HepG2 (cell line): Measurements from ENCODE around the gene GNPDA2. TPM values are rescaled to one million over a fixed set of nuclear protein-coding genes. Genes with fewer than 3 reads are reported as not detected.
A peak's percentile ranks its signal among the peaks of the same experiment; 100 is the strongest.

Source experiments
- ATAC-seq: fragments of 200-7000 bp; cut with Tn5 transposase; 3 replicates; pipeline ENCODE4 v1.9.1; 2020; ENCODE audit warnings: mild to moderate bottlenecking, moderate library complexity
- BruUV-seq: library from RNA; stranded (reverse); fragments of 400-500 nt; replicated peaks from 2 replicates; lab custom pipeline; 2021; lab: Mats Ljungman, UMichigan
- CTCF ChIA-PET: fragments of 300-600 bp; formaldehyde crosslinking; extraction: SDS; loops from one replicate; lab custom pipeline; 2021; ENCODE audit warnings: low total read pairs, inconsistent platforms, low intra/inter-chr PET ratio; lab: Yijun Ruan, JAX
- POLR2A ChIA-PET: fragments of 350-600 bp; sonication (Branson Sonifier 250); formaldehyde crosslinking; loops from one replicate; lab custom pipeline; 2020; ENCODE audit warnings: antibody characterized with exemption, inconsistent platforms; lab: Yijun Ruan, JAX
- DNase-seq: peaks from one replicate; pipeline ENCODE4 v3.0.0-alpha.2; 2015; ENCODE audit warnings: low spot score
- FAIRE-seq: peaks from 3 replicates; lab custom pipeline; 2011; peaks lifted over from hg19 to GRCh38; lab: Jason Lieb, UNC
- H2AFZ ChIP-seq: one replicate; pipeline ENCODE4 v1.6.1; 2011; ENCODE audit warnings: low read length, inconsistent platforms
- H3K27ac ChIP-seq: fragments of 300-600 bp; 3 replicates; pipeline ENCODE4 v1.8.0; 2011; ENCODE audit warnings: mixed run types, mild to moderate bottlenecking, mixed read lengths, low read length, inconsistent platforms; ENCODE audit not compliant: insufficient read depth; ENCODE audit errors: extremely low read length
- H3K27me3 ChIP-seq, 2 experiments: fragments of 200-600 bp in 1 of 2; 2 replicates in 1 of 2; 3 replicates in 1 of 2; pipeline versions ENCODE4 v1.6.0 to v1.8.0; 2011; ENCODE audit warnings: low read length in 2 of 2, mild to moderate bottlenecking in 2 of 2, moderate library complexity in 2 of 2, inconsistent platforms in 1 of 2; ENCODE audit not compliant: insufficient read depth in 2 of 2, control insufficient read depth in 1 of 2
- H3K36me3 ChIP-seq, 2 experiments: fragments of 200-600 bp in 1 of 2; replicated peaks in 1 of 2; 2 replicates in 1 of 2; 3 replicates in 1 of 2; pipeline versions ENCODE4 v1.5.1 to v1.8.0; 2011; ENCODE audit warnings: low read length in 2 of 2, inconsistent platforms in 1 of 2; ENCODE audit not compliant: insufficient read depth in 2 of 2, control insufficient read depth in 1 of 2
- H3K4me1 ChIP-seq: 2 replicates; pipeline ENCODE4 v1.5.1; 2012; ENCODE audit warnings: low read length, inconsistent platforms; ENCODE audit not compliant: insufficient read depth
- H3K4me2 ChIP-seq: 2 replicates; pipeline ENCODE4 v1.6.0; 2011; ENCODE audit warnings: low read depth, low read length, inconsistent platforms
- H3K4me3 ChIP-seq, 3 experiments: fragments of 200-600 bp in 1 of 3; sonication (generic), shearing (Covaris generic) in 1 of 3; replicated peaks in 1 of 3; 2 replicates each; pipeline ENCODE4 v1.5.1; 2011 to 2016; ENCODE audit warnings: low read length in 3 of 3, inconsistent platforms in 2 of 3, low read depth in 2 of 3, mild to moderate bottlenecking in 2 of 3, control low read depth in 1 of 3, mixed read lengths in 1 of 3; ENCODE audit not compliant: insufficient read depth in 1 of 3
- H3K79me2 ChIP-seq: one replicate; pipeline ENCODE4 v1.6.1; 2011; ENCODE audit warnings: low read length, inconsistent platforms; ENCODE audit not compliant: insufficient read depth
- H3K9ac ChIP-seq: 2 replicates; pipeline ENCODE4 v1.6.0; 2011; ENCODE audit warnings: mild to moderate bottlenecking, low read depth, low read length, inconsistent platforms; ENCODE audit not compliant: insufficient read depth
- H3K9me3 ChIP-seq: 2 replicates; pipeline ENCODE4 v1.5.1; 2012; ENCODE audit warnings: mild to moderate bottlenecking, low read length
- H4K20me1 ChIP-seq: 2 replicates; pipeline ENCODE4 v1.6.0; 2011; ENCODE audit warnings: inconsistent platforms, mild to moderate bottlenecking, low read length, moderate library complexity; ENCODE audit not compliant: insufficient read depth
- ATF3 ChIP-seq: sonication (generic); formaldehyde crosslinking; IDR thresholded peaks from 2 replicates; pipeline ENCODE4 v1.4.0; 2020; ENCODE audit warnings: missing genetic modification reagents
- ATM ChIP-seq: fragments of 450-650 bp; IDR thresholded peaks from 2 replicates; pipeline ENCODE4 v1.7.1; 2017; ENCODE audit warnings: mild to moderate bottlenecking, borderline replicate concordance
- CREBL2 ChIP-seq: sonication (generic); formaldehyde crosslinking; IDR thresholded peaks from 2 replicates; pipeline ENCODE4 v1.8.1; 2023; ENCODE audit warnings: missing genetic modification reagents, mild to moderate bottlenecking, borderline replicate concordance
- FOXO1 ChIP-seq: sonication (generic); formaldehyde crosslinking; IDR thresholded peaks from 2 replicates; pipeline ENCODE4 v1.4.0; 2020; ENCODE audit warnings: missing genetic modification reagents
- GLI4 ChIP-seq: sonication (generic); formaldehyde crosslinking; IDR thresholded peaks from 2 replicates; pipeline ENCODE4 v1.5.1; 2020; ENCODE audit warnings: missing genetic modification reagents, mild to moderate bottlenecking, moderate library complexity, borderline replicate concordance
- KDM5B ChIP-seq: sonication (generic); formaldehyde crosslinking; IDR thresholded peaks from 2 replicates; pipeline ENCODE4 v1.4.0; 2020; ENCODE audit warnings: missing genetic modification reagents, mild to moderate bottlenecking, borderline replicate concordance
- MIXL1 ChIP-seq: IDR thresholded peaks from 2 replicates; pipeline ENCODE4 v1.6.1; 2016
- NCOR1 ChIP-seq: fragments of 200-600 bp; sonication (generic); IDR thresholded peaks from 2 replicates; pipeline ENCODE4 v1.7.0; 2017; ENCODE audit warnings: antibody characterized with exemption, low read length, borderline replicate concordance
- RFXAP ChIP-seq: sonication (generic); formaldehyde crosslinking; IDR thresholded peaks from 2 replicates; pipeline ENCODE4 v1.4.0; 2020; ENCODE audit warnings: missing genetic modification reagents, borderline replicate concordance
- SP4 ChIP-seq: sonication (generic); formaldehyde crosslinking; IDR thresholded peaks from 2 replicates; pipeline ENCODE4 v1.8.1; 2023; ENCODE audit warnings: mild to moderate bottlenecking, missing genetic modification reagents
- TOPORS ChIP-seq: sonication (generic); formaldehyde crosslinking; IDR thresholded peaks from 2 replicates; pipeline ENCODE4 v1.8.0; 2023; ENCODE audit warnings: mild to moderate bottlenecking, missing genetic modification reagents
- TRIM24 ChIP-seq: sonication (generic); formaldehyde crosslinking; IDR thresholded peaks from 2 replicates; pipeline ENCODE4 v1.8.0; 2022; ENCODE audit warnings: mild to moderate bottlenecking, missing genetic modification reagents
- U2AF1 ChIP-seq: fragments of 200-400 bp; formaldehyde crosslinking; optimal IDR thresholded peaks from 2 replicates; pipeline ENCODE3; 2017; ENCODE audit warnings: mild to moderate bottlenecking, low read depth, low read length
- ZNF264 ChIP-seq: sonication (generic); formaldehyde crosslinking; IDR thresholded peaks from 2 replicates; pipeline ENCODE4 v1.4.0; 2020; ENCODE audit warnings: missing genetic modification reagents
- ZNF430 ChIP-seq: sonication (generic); formaldehyde crosslinking; IDR thresholded peaks from 2 replicates; pipeline ENCODE4 v1.9.0; 2021; ENCODE audit warnings: mild to moderate bottlenecking, missing genetic modification reagents
- ZNF501 ChIP-seq: sonication (generic); formaldehyde crosslinking; IDR thresholded peaks from 2 replicates; pipeline ENCODE4 v1.5.1; 2020; ENCODE audit warnings: mild to moderate bottlenecking, moderate library complexity, missing genetic modification reagents
- ZNF569 ChIP-seq: sonication (generic); formaldehyde crosslinking; IDR thresholded peaks from 2 replicates; pipeline ENCODE4 v1.5.0; 2020; ENCODE audit warnings: mild to moderate bottlenecking, missing genetic modification reagents, moderate library complexity, borderline replicate concordance
- ZNF720 ChIP-seq: sonication (generic); formaldehyde crosslinking; IDR thresholded peaks from 2 replicates; pipeline ENCODE4 v1.4.0; 2020; ENCODE audit warnings: missing genetic modification reagents
- WGBS: methylation state at CpG from one replicate; pipeline ENCODE4 v1.1.6; 2017; ENCODE audit warnings: low lambda C conversion rate; 5-methylcytosine and 5-hydroxymethylcytosine counted together
- in situ Hi-C: cut with HindIII; loops from 2 replicates; pipeline ENCODE4 v1.10.0; 2017; ENCODE audit warnings: low pct_unique_long_range_greater_than_20kb; ENCODE audit not compliant: extremely low pct_ligation_motif_present
- intact Hi-C: fragments of 100-400 bp; cut with micrococcal nuclease; formaldehyde crosslinking; loops from one replicate; pipeline ENCODE4 v1.10.0; 2022; ENCODE audit not compliant: unreplicated experiment
- polyA plus RNA-seq, 8 experiments: library from polyadenylated mRNA; depleted of rRNA in 3 of 8; stranded (reverse) in 7 of 8; unstranded in 1 of 8; fragments of >200 nt; fragmentation: Illumina TruSeq in 4 of 8; extraction: Trizol in 4 of 8; gene quantifications; 2 replicates each; pipeline versions ENCODE4 v1.2.1 to v1.2.3, GENCODE V29; 2011 to 2016; ENCODE audit warnings: low read depth in 4 of 8, missing spikeins in 1 of 8, mixed read lengths in 1 of 8; ENCODE audit not compliant: insufficient read depth in 1 of 8
- total RNA-seq, 5 experiments: library from RNA; depleted of rRNA; stranded (reverse); fragments of >200 nt; fragmentation: Illumina TruSeq; extraction: Trizol; gene quantifications; 2 replicates each; pipeline ENCODE4 v1.2.3, GENCODE V29; 2016; ENCODE audit warnings: low read depth in 1 of 5
- TF ChIP-seq, protein P1 (sequence below), 2 experiments: sonication (generic) in 1 of 2; formaldehyde crosslinking in 1 of 2; IDR thresholded peaks; 2 replicates each; pipeline versions ENCODE4 v1.5.1 to v1.6.1; 2011 to 2020; ENCODE audit warnings: borderline replicate concordance in 1 of 2, low read depth in 1 of 2, low read length in 1 of 2, mild to moderate bottlenecking in 1 of 2, missing genetic modification reagents in 1 of 2, moderate library complexity in 1 of 2
- TF ChIP-seq, protein P2 (sequence below): IDR thresholded peaks from 2 replicates; pipeline ENCODE4 v1.6.1; 2016; ENCODE audit warnings: mild to moderate bottlenecking

The GNPDA2 gene
- total and polyA plus RNA-seq, 2 of the 13 experiments (the other 11 are each of a cell fraction or from before 2014, with no cell fraction given): 5.4 to 9.0 TPM

DNA sequence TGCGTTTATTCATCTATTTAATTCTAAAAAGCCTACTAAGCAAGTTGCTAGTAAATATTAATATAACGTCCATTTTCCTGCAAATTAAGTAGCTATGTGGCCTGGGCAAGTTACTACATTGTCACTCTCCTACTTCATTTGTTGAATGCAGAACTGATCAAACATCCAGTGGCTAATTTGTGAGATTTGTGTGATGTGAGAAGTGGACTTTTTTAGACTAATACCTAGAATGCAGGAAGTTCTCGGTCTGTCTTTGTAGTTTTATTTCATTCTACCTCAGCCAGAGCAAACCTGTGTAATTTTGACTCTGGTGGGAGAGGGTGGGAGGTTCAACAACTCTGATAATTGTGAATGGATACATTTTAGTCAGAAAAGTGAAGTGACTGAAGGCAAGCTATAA lies 47.3 kb downstream of the GNPDA2 start:
- ChIA-PET POLR2A (interaction anchor here (1.1 to 3.2 kb wide), 9 partner anchors 14 to 54 kb away, joined by 3 to 27 read pairs (median 4); partner anchors contain the start of gene GNPDA2), CTCF (no interaction called here)
- in situ Hi-C loops: no loop called here
- peak; percentile 16 for ATAC-seq
- Histone ChIP-seq H3K4me1 (peaks cover 24% of the 10 kb centered on the region), H3K4me3 (peak overlapping the region; percentile 67 to 90 (median 87)), H4K20me1 (no peaks in the 10 kb centered on the region), H3K27me3 (no peaks in the 10 kb centered on the region; a peak in 1 of 5 replicates), H3K79me2 (peaks cover 32% of the 10 kb centered on the region), H3K27ac (peak overlapping the region; percentile 93), H3K9ac (peak overlapping the region; percentile 88), H3K4me2 (peak overlapping the region; percentile 90), H3K36me3 (peaks cover 1 to 18% of the 10 kb centered on the region in 2 experiments; a peak in 3 of 5 replicates), H2AFZ (peak overlapping the region; percentile 91), H3K9me3 (no peaks in the 10 kb centered on the region)
- intact Hi-C loops: no loop called here
- DNase-seq: no peak
- no peak for FAIRE-seq
- TF ChIP-seq ZNF720 (CRISPR knock-in tag): no peak
- TF ChIP-seq TOPORS: no peak
- TF ChIP-seq MIXL1 (CRISPR knock-in tag): no peak
- no peak for TF ChIP-seq ATF3
- no peak for TF ChIP-seq ATM
- TF ChIP-seq ZNF569 (CRISPR knock-in tag): no peak
- TF ChIP-seq ZNF430 (CRISPR knock-in tag): no peak
- TF ChIP-seq U2AF1: no peak
- no peak for TF ChIP-seq GLI4 (CRISPR knock-in tag)
- TF ChIP-seq FOXO1 (CRISPR knock-in tag): no peak
- no peak for TF ChIP-seq ZNF501 (CRISPR knock-in tag)
- TF ChIP-seq, protein P1, sequence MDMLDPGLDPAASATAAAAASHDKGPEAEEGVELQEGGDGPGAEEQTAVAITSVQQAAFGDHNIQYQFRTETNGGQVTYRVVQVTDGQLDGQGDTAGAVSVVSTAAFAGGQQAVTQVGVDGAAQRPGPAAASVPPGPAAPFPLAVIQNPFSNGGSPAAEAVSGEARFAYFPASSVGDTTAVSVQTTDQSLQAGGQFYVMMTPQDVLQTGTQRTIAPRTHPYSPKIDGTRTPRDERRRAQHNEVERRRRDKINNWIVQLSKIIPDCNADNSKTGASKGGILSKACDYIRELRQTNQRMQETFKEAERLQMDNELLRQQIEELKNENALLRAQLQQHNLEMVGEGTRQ (IDR thresholded peaks at IDR 0.05; ENCODE audit: low read depth, low read length): no peak
- TF ChIP-seq, protein P1 (CRISPR knock-in tag; IDR thresholded peaks at IDR 0.05; ENCODE audit: borderline replicate concordance): no peak
- no peak for TF ChIP-seq TRIM24 (CRISPR knock-in tag)
- TF ChIP-seq CREBL2 (CRISPR knock-in tag): no peak
- TF ChIP-seq SP4 (CRISPR knock-in tag): no peak
- no peak for TF ChIP-seq RFXAP (CRISPR knock-in tag)
- TF ChIP-seq KDM5B (CRISPR knock-in tag): no peak
- TF ChIP-seq, protein P2, sequence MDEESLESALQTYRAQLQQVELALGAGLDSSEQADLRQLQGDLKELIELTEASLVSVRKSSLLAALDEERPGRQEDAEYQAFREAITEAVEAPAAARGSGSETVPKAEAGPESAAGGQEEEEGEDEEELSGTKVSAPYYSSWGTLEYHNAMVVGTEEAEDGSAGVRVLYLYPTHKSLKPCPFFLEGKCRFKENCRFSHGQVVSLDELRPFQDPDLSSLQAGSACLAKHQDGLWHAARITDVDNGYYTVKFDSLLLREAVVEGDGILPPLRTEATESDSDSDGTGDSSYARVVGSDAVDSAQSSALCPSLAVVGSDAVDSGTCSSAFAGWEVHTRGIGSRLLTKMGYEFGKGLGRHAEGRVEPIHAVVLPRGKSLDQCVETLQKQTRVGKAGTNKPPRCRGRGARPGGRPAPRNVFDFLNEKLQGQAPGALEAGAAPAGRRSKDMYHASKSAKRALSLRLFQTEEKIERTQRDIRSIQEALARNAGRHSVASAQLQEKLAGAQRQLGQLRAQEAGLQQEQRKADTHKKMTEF (CRISPR knock-in tag): no peak
- TF ChIP-seq ZNF264 (CRISPR knock-in tag): no peak
- TF ChIP-seq NCOR1: no peak
- no TSS peak for BruUV-seq
- 3% methylated on average over 3 of the region's 3 CpGs for WGBS
